GF-D8 (cell line): ENCODE data around the gene ARF1.
"Not testable (repeated sequence)": the region's sequence is repeated elsewhere in the genome, so short reads cannot be mapped to it uniquely, and the experiment has no call there.

Experiments
- DNase-seq: peaks from one replicate; lab custom pipeline; 2025; lab: John Stamatoyannopoulos, UW

The ARF1 gene

GRCh38 chr1:228102791-228103620 lies 20.5 kb downstream of the ARF1 start, which contains the start of gene C1orf35:
Gene C1orf35 (minus strand): TSS chr1:228103325. CDS start chr1:228103227, 98 bp downstream.
- DNase-seq: peak; percentile 73

DNA sequence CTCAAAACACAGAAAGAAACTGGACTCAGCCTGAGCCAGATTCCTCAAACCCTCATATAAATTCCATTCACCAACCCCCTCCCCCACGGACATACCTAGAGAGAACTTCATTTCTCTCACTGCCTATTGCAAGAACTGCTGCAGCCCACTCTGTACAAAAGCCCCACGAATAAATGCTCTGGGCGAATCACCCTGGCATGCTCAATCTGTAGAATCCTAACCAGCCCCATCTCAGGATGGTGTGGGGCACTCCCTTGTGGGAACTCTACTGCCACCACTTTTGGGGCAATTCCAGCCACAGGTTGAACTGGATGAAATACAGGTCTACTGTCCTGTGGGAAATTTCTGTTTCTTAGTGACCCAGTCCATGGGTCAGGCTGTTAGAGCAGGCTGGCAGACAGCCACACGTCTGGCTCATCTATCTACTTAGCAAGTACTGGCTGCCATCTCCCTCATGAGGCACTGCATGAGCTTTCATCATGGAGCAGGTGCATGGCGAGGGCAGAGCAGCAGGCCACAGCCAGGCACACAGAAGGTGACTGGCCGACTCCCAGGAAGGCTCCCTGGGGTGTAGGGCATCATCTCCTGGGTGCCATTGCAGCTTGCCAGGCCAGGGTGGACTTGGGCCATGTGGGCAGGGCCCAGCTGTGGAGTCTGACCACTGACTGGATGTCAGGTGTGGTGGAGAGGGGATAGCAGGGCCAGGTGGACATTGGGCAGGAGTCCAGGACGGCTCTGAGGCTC lies 22.2 kb downstream of the ARF1 start:
- no peak for DNase-seq

GRCh38 chr1:228105270-228105995 lies 22.9 kb downstream of the ARF1 start:
- DNase-seq: no peak

DNA sequence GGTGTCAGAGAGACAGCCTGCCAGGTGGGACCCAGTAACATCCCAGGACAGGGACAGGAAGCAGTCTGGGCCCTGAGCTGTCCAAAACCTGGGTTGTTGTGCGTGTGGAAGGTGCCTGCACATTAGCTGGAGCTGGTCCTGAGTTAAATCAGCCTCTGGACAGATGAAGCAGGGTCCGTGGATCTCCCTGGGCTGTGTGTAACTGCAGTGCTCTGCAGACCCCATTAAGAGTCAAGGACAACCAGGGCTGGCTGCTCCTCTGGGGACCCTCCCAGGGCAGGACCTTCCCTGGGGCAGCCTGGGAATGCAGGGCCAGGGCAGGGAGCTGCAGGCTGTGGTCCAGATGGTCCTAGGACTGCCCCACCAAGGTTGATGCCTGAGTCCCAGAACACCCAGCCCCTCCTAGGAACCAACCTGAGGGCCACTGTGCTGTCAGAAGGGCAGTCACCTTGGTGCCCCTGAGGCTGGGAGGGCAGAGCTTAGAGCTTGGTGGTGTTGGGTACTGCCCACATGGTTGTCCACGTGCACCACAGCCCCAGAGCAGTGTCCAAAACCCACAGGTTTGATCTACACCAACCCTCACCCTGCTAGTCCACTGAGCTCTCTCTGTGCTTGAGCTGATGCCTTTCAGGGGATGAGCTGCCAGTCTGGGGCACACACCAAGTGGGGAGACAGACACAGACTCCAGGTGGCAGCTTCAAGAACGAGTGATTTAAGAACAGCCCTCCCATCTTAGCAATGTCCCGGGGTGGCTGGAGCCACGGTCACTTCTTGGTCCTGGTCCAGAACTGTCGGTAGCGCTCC lies 23.7 kb downstream of the ARF1 start:
- DNase-seq: no peak

- no peak for DNase-seq
Measured at GRCh38 chr1:228106800-228107054, 24.2 kb downstream of the ARF1 start.

- DNase-seq: no peak
Measured at GRCh38 chr1:228107636-228108035, 25.1 kb downstream of the ARF1 start.

GRCh38 chr1:228108055-228108690 lies 25.7 kb downstream of the ARF1 start:
- no peak for DNase-seq

DNA sequence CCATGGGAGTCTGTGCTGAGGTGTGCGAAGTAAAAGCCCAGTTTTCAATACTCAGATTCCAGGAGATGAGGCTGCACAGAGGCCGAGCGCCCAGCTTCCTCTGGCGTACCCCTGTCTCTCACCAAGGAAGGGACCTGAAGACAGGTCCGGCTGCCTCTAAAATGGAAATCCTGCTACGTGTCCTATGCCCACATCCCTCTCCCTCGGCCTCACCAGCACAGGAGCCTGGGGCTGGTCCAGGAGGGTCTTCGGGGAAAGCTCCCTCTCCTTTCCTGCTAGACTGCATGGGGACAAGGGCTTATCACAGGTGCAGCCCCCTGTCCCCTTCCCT lies 26.2 kb downstream of the ARF1 start:
- DNase-seq: no peak

DNA sequence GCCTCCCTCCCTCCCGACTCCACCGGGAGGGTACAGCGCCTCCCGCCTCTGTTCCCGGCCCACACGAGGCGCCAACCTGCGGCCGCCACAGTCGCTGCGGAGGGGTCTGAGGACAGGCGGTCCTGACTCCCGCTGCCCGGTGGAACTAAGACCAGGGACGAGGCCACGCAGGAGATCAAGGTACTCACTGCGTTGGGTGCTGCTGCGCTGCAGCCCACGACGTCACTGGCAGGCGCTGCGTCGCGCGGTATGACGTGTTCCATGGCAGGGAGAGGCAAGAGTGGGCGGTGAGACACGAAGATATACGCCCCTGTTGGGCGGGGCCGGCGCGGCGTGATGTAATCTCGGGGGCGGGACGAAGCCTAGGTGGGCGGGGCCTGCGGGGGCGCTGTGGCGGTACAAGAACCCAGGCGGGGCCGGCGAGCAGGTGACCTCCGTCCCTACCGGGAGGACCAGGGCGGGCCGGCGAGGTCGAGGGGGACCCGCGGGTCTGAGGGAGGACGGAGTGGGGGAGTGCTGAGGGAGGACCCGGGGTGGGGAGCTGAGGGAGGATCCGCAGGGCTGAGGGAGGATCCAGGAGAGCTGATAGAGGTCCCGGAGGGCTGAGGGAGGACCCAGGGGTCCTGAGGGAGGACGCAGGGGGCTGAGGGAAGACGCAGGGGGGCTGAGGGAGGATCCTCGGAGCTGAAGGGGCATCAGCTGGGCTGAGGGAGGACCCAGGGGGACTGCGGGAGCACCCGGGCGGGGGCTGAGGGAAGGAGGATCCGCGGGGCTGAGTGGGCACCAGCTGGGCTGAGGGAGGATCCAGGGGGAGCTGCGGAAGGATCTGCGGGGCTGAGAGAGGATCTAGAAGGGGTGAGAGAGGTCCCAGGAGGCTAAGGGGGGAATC lies 26.8 kb downstream of the ARF1 start, which contains the start of gene MRPL55:
Gene MRPL55 (minus strand): TSS at position 227 of the 889 bp plus-strand sequence. CDS start 1,039 bp downstream, outside the sequence.
- peak; percentile 79 for DNase-seq

DNA sequence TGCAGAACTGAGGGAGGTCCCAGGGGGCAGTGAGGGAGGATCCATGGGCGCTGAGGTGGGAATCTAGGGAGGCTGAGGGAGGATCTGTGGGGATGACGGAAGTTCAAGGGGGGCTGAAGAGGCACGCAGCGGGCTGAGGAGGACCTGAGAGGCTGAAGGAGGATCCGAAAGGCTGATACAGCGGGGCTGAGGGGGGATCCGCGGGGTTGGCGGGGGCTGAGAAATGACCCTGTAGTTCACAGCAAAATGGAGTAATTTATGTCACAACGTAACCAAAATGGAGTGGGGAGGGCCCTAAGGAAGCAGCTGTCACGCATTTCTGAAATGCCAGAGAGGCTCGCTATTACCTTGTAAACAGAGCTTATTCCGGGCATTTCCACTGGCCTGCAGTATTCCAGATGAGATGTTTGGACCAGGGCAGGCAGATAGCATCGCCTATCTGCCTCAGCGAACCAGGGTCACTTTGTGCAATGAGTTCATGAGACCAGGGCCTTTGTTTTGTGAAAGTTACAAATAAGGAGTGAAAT lies 27.5 kb downstream of the ARF1 start:
- DNase-seq: no peak

DNA sequence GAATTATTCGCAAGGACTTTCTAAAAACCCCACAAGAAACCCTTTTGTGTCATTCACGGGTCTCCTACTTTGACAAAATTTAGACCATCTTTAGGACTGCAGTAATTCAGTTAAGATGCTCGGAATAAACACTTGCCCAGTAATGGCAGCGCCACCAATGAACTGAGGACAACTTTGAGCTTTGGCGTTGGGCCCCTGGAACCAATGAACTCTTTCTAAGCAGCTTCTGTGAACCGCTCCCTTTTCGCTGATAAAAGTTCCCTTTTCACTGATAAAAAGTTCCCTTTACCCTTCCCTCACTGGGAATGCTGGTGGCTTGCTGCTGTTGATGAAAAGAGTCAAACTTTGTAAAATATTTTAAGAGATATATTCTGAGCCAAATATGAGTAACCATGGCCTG lies 28.0 kb downstream of the ARF1 start:
- no peak for DNase-seq

DNA sequence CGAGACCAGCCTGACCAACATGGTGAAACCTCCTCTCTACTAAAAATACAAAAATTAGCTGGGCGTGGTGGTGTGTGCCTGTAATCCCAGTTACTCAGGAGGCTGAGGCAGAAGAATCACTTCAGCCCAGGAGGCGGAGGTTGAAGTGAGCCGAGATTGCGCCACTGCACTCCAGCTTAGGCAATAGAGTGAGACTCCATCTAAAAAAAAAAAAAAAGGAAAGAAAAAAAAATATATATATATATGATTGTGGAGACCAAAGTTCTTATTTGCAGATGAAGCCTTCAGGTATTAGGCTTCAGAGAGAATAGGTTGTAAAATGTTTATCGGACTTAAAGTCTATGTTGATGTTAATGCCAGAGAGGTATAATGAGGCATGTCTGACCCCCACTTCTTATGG lies 28.8 kb downstream of the ARF1 start:
- not testable (repeated sequence) for DNase-seq

GRCh38 chr1:228112167-228112566 lies 29.7 kb downstream of the ARF1 start:
- no peak for DNase-seq

- no peak for DNase-seq
Measured at GRCh38 chr1:228112617-228113016, 30.1 kb downstream of the ARF1 start.

- no peak for DNase-seq
Measured at GRCh38 chr1:228114827-228115226, 32.3 kb downstream of the ARF1 start.

- no peak for DNase-seq
Measured at GRCh38 chr1:228117335-228117734, 34.8 kb downstream of the ARF1 start.

- DNase-seq: no peak
Measured at GRCh38 chr1:228118040-228118439, 35.5 kb downstream of the ARF1 start.

DNA sequence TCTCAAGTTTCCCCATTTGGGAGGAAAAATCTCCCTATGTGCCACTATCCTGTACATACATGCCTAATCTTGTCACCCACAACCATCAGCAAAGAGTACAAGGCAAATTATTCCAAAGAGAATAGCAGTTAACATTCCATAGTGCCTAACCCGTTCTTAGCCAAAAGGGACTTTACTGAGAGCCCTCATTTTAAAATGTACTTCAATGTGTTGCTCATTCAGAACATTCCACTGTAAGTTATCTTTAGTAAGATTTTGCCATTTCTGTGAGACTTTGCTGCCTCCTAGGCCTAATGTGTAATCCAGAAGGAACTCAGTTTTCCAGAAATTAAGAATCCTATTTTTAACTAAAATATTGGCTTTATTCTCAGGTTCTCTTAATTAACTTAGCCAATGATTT lies 37.8 kb downstream of the ARF1 start:
- no peak for DNase-seq

GRCh38 chr1:228120857-228121489 lies 38.5 kb downstream of the ARF1 start:
- DNase-seq: peak; percentile 1
